B cell (primary cell): Measurements from ENCODE around the gene APLP2. TPM values are rescaled to one million over a fixed set of nuclear protein-coding genes. Genes with fewer than 3 reads are reported as not detected.

Source experiments
- ATAC-seq: fragments of 200-7000 bp; cut with Tn5 transposase; one replicate; pipeline ENCODE4 v1.10.0; 2021; ENCODE audit warnings: low read depth, mild to moderate bottlenecking, moderate number of reproducible peaks, moderate library complexity
- CTCF ChIA-PET: fragments of 350-600 bp; sonication (Branson Sonifier 250); formaldehyde crosslinking; loops from one replicate; lab custom pipeline; 2021; ENCODE audit warnings: antibody characterized with exemption, inconsistent platforms; lab: Charles Lee
- POLR2A ChIA-PET: fragments of 350-600 bp; sonication (Branson Sonifier 250); formaldehyde crosslinking; loops from one replicate; lab custom pipeline; 2021; ENCODE audit warnings: antibody characterized with exemption; lab: Charles Lee
- DNase-seq: peaks from one replicate; pipeline ENCODE4 v3.0.0; 2013
- H2AFZ ChIP-seq: 2 replicates; pipeline ENCODE4 v1.6.1; 2012; ENCODE audit warnings: mild to moderate bottlenecking, low read depth, low read length; ENCODE audit not compliant: insufficient read depth, poor library complexity, severe bottlenecking
- H3K27ac ChIP-seq, 2 donors: 1 replicate in 1 of 2; 2 replicates in 1 of 2; pipeline ENCODE4 v1.5.1; 2012 to 2013; ENCODE audit warnings: low read length in 2 of 2, mild to moderate bottlenecking in 2 of 2, moderate library complexity in 1 of 2
- H3K27me3 ChIP-seq, 4 experiments: fragments of 200-600 bp in 1 of 4; sonication (generic) in 1 of 4; replicated peaks in 1 of 4; 1 replicate in 2 of 4; 2 replicates in 2 of 4; pipeline versions ENCODE4 v1.6.1 to v1.7.0; 2013 to 2016; ENCODE audit warnings: low read length in 3 of 4, mild to moderate bottlenecking in 2 of 4, mixed read lengths in 1 of 4, moderate library complexity in 1 of 4; ENCODE audit not compliant: insufficient read depth in 4 of 4, control insufficient read depth in 3 of 4; ENCODE audit errors: control extremely low read depth in 1 of 4
- H3K36me3 ChIP-seq, 2 experiments: replicated peaks in 1 of 2; 1 replicate in 1 of 2; 2 replicates in 1 of 2; pipeline versions ENCODE4 v1.6.1 to v1.7.1; 2013; ENCODE audit warnings: low read length in 1 of 2; ENCODE audit not compliant: insufficient read depth in 2 of 2, control insufficient read depth in 1 of 2; ENCODE audit errors: control extremely low read depth in 1 of 2, extremely low read depth in 1 of 2
- H3K4me1 ChIP-seq, 2 donors: fragments of 200-600 bp in 1 of 2; sonication (generic) in 1 of 2; 1 replicate in 1 of 2; 2 replicates in 1 of 2; pipeline versions ENCODE4 v1.5.1 to v1.6.1; 2013 to 2017; ENCODE audit warnings: low read length in 2 of 2; ENCODE audit not compliant: control insufficient read depth in 2 of 2, insufficient read depth in 2 of 2
- H3K4me2 ChIP-seq: replicated peaks from 2 replicates; pipeline ENCODE3; 2012; ENCODE audit warnings: mild to moderate bottlenecking, low read depth, low read length; ENCODE audit not compliant: poor library complexity, severe bottlenecking
- H3K4me3 ChIP-seq, 5 experiments: fragments of 200-600 bp in 1 of 5; sonication (generic) in 1 of 5; 1 replicate in 3 of 5; 2 replicates in 2 of 5; pipeline versions ENCODE4 v1.5.1 to v1.7.0; 2011 to 2016; ENCODE audit warnings: low read length in 4 of 5, mild to moderate bottlenecking in 4 of 5, low read depth in 2 of 5, control low read depth in 1 of 5, moderate library complexity in 1 of 5; ENCODE audit not compliant: insufficient read depth in 1 of 5; ENCODE audit errors: control extremely low read depth in 1 of 5, extremely low read depth in 1 of 5
- H3K79me2 ChIP-seq: fragments of 200-600 bp; sonication (generic); one replicate; pipeline ENCODE4 v1.6.0; 2016; ENCODE audit warnings: low read length; ENCODE audit not compliant: control insufficient read depth, insufficient read depth
- H3K9ac ChIP-seq: fragments of 200-600 bp; sonication (generic); 2 replicates; pipeline ENCODE4 v1.6.1; 2017; ENCODE audit warnings: mild to moderate bottlenecking, low read length, moderate library complexity
- H3K9me3 ChIP-seq, 3 donors: one replicate each; pipeline versions ENCODE4 v1.6.1 to v1.7.1; 2013; ENCODE audit warnings: low read length in 2 of 3; ENCODE audit not compliant: control insufficient read depth in 2 of 3, insufficient read depth in 1 of 3; ENCODE audit errors: control extremely low read depth in 1 of 3
- H4K20me1 ChIP-seq: 2 replicates; pipeline ENCODE4 v1.6.0; 2012; ENCODE audit warnings: mild to moderate bottlenecking, low read length; ENCODE audit not compliant: insufficient read depth, control insufficient read depth, poor library complexity, severe bottlenecking
- H3K27ac Mint-ChIP-seq: one replicate; pipeline ENCODE4 v1.8.0; 2021; ENCODE audit warnings: mixed read lengths
- H3K27me3 Mint-ChIP-seq: one replicate; pipeline ENCODE4 v1.8.0; 2021; ENCODE audit warnings: mixed read lengths
- H3K4me1 Mint-ChIP-seq: one replicate; pipeline ENCODE4 v1.8.0; 2021; ENCODE audit warnings: mixed read lengths
- H3K4me3 Mint-ChIP-seq: one replicate; pipeline ENCODE4 v1.8.0; 2021; ENCODE audit warnings: mixed read lengths
- H3K9me3 Mint-ChIP-seq: one replicate; pipeline ENCODE4 v1.8.0; 2022; ENCODE audit warnings: mixed read lengths; ENCODE audit not compliant: insufficient read depth
- CTCF ChIP-seq: fragments of 200-600 bp; IDR thresholded peaks from one replicate; pipeline ENCODE4 v1.8.0; 2022; ENCODE audit warnings: antibody characterized with exemption, mild to moderate bottlenecking
- EZH2 ChIP-seq: IDR thresholded peaks from 2 replicates; pipeline ENCODE4 v1.6.1; 2012; ENCODE audit warnings: borderline replicate concordance, low read depth, mild to moderate bottlenecking, moderate library complexity, low read length; ENCODE audit not compliant: insufficient read depth, poor library complexity, severe bottlenecking
- WGBS: methylation state at CpG from one replicate; pipeline ENCODE4 v1.1.5; 2013; ENCODE audit warnings: missing lambda C conversion rate; ENCODE audit not compliant: insufficient coverage; 5-methylcytosine and 5-hydroxymethylcytosine counted together
- intact Hi-C: fragments of 100-400 bp; cut with micrococcal nuclease; formaldehyde crosslinking; loops from one replicate; pipeline ENCODE4 v1.10.0; 2022
- polyA plus RNA-seq: library from polyadenylated mRNA; depleted of rRNA; stranded (reverse); fragments of >200 nt; gene quantifications from 2 replicates; pipeline ENCODE4 v1.2.3, GENCODE V29; 2012
- total RNA-seq, 2 donors: library from RNA; stranded (reverse); fragments of 120-200 nt in 1 of 2; gene quantifications; 1 replicate in 1 of 2; 2 replicates in 1 of 2; pipeline versions ENCODE4 v1.2.3 to v1.2.4, GENCODE V29; 2013 to 2022

The APLP2 gene
- total and polyA plus RNA-seq, 2 donors (not counting 1 experiment from before 2014, with no cell fraction given): 84.2 to 102 TPM

- H3K9me3 Mint-ChIP-seq: no peaks in the 10 kb centered on the region
- Histone ChIP-seq H3K4me1 (peaks cover 39 to 58% of the 10 kb centered on the region in 2 donors), H3K4me2 (peak overlapping the region; percentile 92), H3K36me3 (peaks cover 0 to 2% of the 10 kb centered on the region in 2 experiments), H3K79me2 (no peaks in the 10 kb centered on the region), H3K27ac (no peak overlapping the region), H3K9me3 (no peaks in the 10 kb centered on the region), H3K9ac (peak overlapping the region; percentile 79), H3K27me3 (no peaks in the 10 kb centered on the region), H4K20me1 (no peaks in the 10 kb centered on the region), H3K4me3 (peak overlapping the region; percentile 38 to 82 (median 54)), H2AFZ (peak overlapping the region; percentile 80)
- intact Hi-C loops: loop anchor here (2.0 to 10.0 kb wide), 2 partner anchors 14 to 154 kb away; partner anchors contain the start of gene ZBTB44
- ChIA-PET CTCF (interaction anchor here (1.2 kb wide), 1 partner anchor 52 kb away, joined by 3 read pairs; no protein-coding TSS in a partner anchor), POLR2A (interaction anchor here (0.6 to 1.8 kb wide), 4 partner anchors 9 to 45 kb away, joined by 3 to 8 read pairs (median 5); no protein-coding TSS in a partner anchor)
- H3K4me3 Mint-ChIP-seq: peak overlapping the region; percentile 94
- DNase-seq: peak; percentile 53
- TF ChIP-seq EZH2 (no peak), CTCF (no peak)
- peak overlapping the region; percentile 87 for H3K27ac Mint-ChIP-seq
- WGBS: 31% methylated on average over 17 of the region's 19 CpGs
- no peak for ATAC-seq
- no peaks in the 10 kb centered on the region for H3K27me3 Mint-ChIP-seq
- H3K4me1 Mint-ChIP-seq: peaks cover 64% of the 10 kb centered on the region
Observed at GRCh38 chr11:130160498-130161155, 90.9 kb downstream of the APLP2 start.
